HepG2 (cell line): Measurements from ENCODE around the gene TRIM3. TPM values are rescaled to one million over a fixed set of nuclear protein-coding genes. Genes with fewer than 3 reads are reported as not detected.

ENCODE experiments used
- CC2D1A ChIP-seq: sonication (generic); formaldehyde crosslinking; IDR thresholded peaks from 2 replicates; pipeline ENCODE4 v1.8.1; 2023; ENCODE audit warnings: mild to moderate bottlenecking, missing genetic modification reagents
- HNF4G ChIP-seq, 2 experiments: sonication (generic) in 1 of 2; formaldehyde crosslinking in 1 of 2; IDR thresholded peaks; 2 replicates each; pipeline versions ENCODE4 v1.4.0 to v1.6.1; 2011 to 2020; ENCODE audit warnings: borderline replicate concordance in 2 of 2, low read depth in 2 of 2, mild to moderate bottlenecking in 2 of 2, low read length in 1 of 2, missing genetic modification reagents in 1 of 2, moderate library complexity in 1 of 2
- MIER2 ChIP-seq: IDR thresholded peaks from 2 replicates; pipeline ENCODE4 v1.6.1; 2016; ENCODE audit warnings: missing biosample characterization, missing genetic modification reagents
- NKX3-1 ChIP-seq: sonication (generic); formaldehyde crosslinking; IDR thresholded peaks from 2 replicates; pipeline ENCODE4 v1.5.0; 2020; ENCODE audit warnings: missing genetic modification reagents
- POLR2A ChIP-seq, 2 experiments: IDR thresholded peaks; 2 replicates each; pipeline ENCODE4 v1.6.1; 2011; ENCODE audit warnings: low read depth in 2 of 2, low read length in 2 of 2, mild to moderate bottlenecking in 1 of 2, moderate library complexity in 1 of 2; ENCODE audit not compliant: insufficient read depth in 1 of 2
- RORA ChIP-seq: sonication (generic); formaldehyde crosslinking; IDR thresholded peaks from 2 replicates; pipeline ENCODE4 v1.5.0; 2020; ENCODE audit warnings: mild to moderate bottlenecking, missing genetic modification reagents, moderate library complexity
- TERF1 ChIP-seq: sonication (generic); formaldehyde crosslinking; IDR thresholded peaks from 2 replicates; pipeline ENCODE4 v1.8.0; 2022; ENCODE audit warnings: mild to moderate bottlenecking, missing genetic modification reagents, moderate library complexity
- ZGPAT ChIP-seq: IDR thresholded peaks from 2 replicates; pipeline ENCODE4 v1.6.1; 2016; ENCODE audit warnings: mild to moderate bottlenecking
- ZHX2 ChIP-seq, 2 experiments: sonication (generic) in 1 of 2; formaldehyde crosslinking in 1 of 2; IDR thresholded peaks; 2 replicates each; pipeline versions ENCODE4 v1.6.1 to v1.9.0; 2014 to 2022; ENCODE audit warnings: antibody characterized with exemption in 1 of 2, borderline replicate concordance in 1 of 2, inconsistent platforms in 1 of 2, low read depth in 1 of 2, missing genetic modification reagents in 1 of 2
- ZKSCAN5 ChIP-seq: sonication (generic); formaldehyde crosslinking; IDR thresholded peaks from 2 replicates; pipeline ENCODE4 v1.5.1; 2020; ENCODE audit warnings: mild to moderate bottlenecking, missing genetic modification reagents
- ZKSCAN8 ChIP-seq: IDR thresholded peaks from 2 replicates; pipeline ENCODE4 v1.6.1; 2016; ENCODE audit warnings: borderline replicate concordance, missing genetic modification reagents, missing compliant biosample characterization
- ZNF3 ChIP-seq: IDR thresholded peaks from 2 replicates; pipeline ENCODE4 v1.7.0; 2017; ENCODE audit warnings: inconsistent platforms
- ZNF317 ChIP-seq: sonication (generic); formaldehyde crosslinking; IDR thresholded peaks from 2 replicates; pipeline ENCODE4 v1.5.0; 2020; ENCODE audit warnings: mild to moderate bottlenecking, missing genetic modification reagents
- polyA plus RNA-seq, 8 experiments: library from polyadenylated mRNA; depleted of rRNA in 3 of 8; stranded (reverse) in 7 of 8; unstranded in 1 of 8; fragments of >200 nt; fragmentation: Illumina TruSeq in 4 of 8; extraction: Trizol in 4 of 8; gene quantifications; 2 replicates each; pipeline versions ENCODE4 v1.2.1 to v1.2.3, GENCODE V29; 2011 to 2016; ENCODE audit warnings: low read depth in 4 of 8, missing spikeins in 1 of 8, mixed read lengths in 1 of 8; ENCODE audit not compliant: insufficient read depth in 1 of 8
- total RNA-seq, 5 experiments: library from RNA; depleted of rRNA; stranded (reverse); fragments of >200 nt; fragmentation: Illumina TruSeq; extraction: Trizol; gene quantifications; 2 replicates each; pipeline ENCODE4 v1.2.3, GENCODE V29; 2016; ENCODE audit warnings: low read depth in 1 of 5
- TF ChIP-seq, protein P1 (sequence below): sonication (generic); formaldehyde crosslinking; IDR thresholded peaks from 2 replicates; pipeline ENCODE4 v1.4.0; 2020; ENCODE audit warnings: mild to moderate bottlenecking, missing genetic modification reagents, borderline replicate concordance
- TF ChIP-seq, protein P2 (sequence below): IDR thresholded peaks from 2 replicates; pipeline ENCODE4 v1.6.1; 2012; ENCODE audit warnings: low read depth, low read length, improper control_type of control experiment

The TRIM3 gene
- total and polyA plus RNA-seq, 2 of the 13 experiments (the other 11 are each of a cell fraction or from before 2014, with no cell fraction given): 3.6 to 6.3 TPM

DNA sequence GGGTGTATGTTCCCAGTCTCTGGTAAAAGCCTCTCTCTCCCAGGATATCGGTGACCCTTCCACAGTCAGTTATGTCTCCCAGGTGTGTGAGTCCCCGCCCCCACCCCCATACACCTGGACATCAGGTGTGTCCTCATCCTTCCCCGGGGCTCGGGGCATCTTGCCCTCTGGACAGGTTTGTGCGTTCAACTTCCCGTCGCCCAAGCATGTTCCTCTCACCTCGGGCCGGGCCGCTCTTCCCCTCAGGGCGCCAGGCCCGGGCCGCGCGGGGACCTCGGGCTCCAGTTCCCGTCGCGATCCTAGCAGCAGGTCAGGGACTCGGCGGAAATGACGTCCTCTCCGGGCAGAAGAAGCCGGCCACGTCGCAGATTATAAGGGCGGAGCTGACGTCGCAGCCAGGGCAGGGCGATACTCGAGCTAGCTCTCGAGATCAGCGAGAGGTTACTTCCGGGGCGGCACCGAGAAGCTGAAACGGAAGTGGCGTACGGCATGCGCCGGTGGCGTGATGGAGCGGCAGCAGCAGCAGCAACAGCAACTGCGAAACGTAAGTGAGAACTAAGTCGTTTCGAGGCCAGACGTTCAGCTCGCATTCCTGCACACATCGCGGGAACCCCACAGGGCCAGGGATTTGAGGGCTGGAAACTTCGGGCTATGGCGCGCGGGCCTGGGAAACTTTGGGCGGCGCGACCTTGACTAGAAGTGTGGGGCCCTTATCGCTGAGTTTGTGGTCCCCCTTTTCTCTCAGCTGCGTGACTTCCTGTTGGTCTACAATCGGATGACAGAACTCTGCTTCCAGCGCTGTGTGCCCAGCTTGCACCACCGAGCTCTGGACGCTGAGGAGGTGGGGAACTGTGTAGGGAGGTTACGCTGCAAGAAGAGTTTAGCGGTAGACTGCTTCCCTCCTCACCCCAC, 7.5 kb upstream of the TRIM3 start, which contains the start of the genes ARFIP2 and TIMM10B (continued):
- no peak for TF ChIP-seq ZKSCAN5 (CRISPR knock-in tag)
- TF ChIP-seq CC2D1A (CRISPR knock-in tag): no peak
- TF ChIP-seq ZHX2 (IDR thresholded peaks at IDR 0.05; ENCODE audit: low read depth): peak; percentile 96
- TF ChIP-seq ZHX2 (CRISPR knock-in tag; IDR thresholded peaks at IDR 0.05; ENCODE audit: borderline replicate concordance): no peak
- TF ChIP-seq, protein P1, sequence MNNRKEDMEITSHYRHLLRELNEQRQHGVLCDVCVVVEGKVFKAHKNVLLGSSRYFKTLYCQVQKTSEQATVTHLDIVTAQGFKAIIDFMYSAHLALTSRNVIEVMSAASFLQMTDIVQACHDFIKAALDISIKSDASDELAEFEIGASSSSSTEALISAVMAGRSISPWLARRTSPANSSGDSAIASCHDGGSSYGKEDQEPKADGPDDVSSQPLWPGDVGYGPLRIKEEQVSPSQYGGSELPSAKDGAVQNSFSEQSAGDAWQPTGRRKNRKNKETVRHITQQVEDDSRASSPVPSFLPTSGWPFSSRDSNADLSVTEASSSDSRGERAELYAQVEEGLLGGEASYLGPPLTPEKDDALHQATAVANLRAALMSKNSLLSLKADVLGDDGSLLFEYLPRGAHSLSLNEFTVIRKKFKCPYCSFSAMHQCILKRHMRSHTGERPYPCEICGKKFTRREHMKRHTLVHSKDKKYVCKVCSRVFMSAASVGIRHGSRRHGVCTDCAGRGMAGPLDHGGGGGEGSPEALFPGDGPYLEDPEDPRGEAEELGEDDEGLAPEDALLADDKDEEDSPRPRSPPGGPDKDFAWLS: no peak
- TF ChIP-seq, protein P2, sequence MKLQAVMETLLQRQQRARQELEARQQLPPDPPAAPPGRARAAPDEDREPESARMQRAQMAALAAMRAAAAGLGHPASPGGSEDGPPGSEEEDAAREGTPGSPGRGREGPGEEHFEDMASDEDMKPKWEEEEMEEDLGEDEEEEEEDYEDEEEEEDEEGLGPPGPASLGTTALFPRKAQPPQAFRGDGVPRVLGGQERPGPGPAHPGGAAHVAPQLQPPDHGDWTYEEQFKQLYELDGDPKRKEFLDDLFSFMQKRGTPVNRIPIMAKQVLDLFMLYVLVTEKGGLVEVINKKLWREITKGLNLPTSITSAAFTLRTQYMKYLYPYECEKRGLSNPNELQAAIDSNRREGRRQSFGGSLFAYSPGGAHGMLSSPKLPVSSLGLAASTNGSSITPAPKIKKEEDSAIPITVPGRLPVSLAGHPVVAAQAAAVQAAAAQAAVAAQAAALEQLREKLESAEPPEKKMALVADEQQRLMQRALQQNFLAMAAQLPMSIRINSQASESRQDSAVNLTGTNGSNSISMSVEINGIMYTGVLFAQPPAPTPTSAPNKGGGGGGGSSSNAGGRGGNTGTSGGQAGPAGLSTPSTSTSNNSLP: peak; percentile 15; the same call in 1 of the 2 replicates
- TF ChIP-seq HNF4G (IDR thresholded peaks at IDR 0.05; ENCODE audit: borderline replicate concordance, low read depth, low read length): no peak
- no peak; the same call in 1 of the 2 replicates for TF ChIP-seq HNF4G (CRISPR knock-in tag; IDR thresholded peaks at IDR 0.05; ENCODE audit: borderline replicate concordance, low read depth)
- TF ChIP-seq TERF1: no peak
- no peak for TF ChIP-seq RORA (CRISPR knock-in tag)
- TF ChIP-seq ZNF317 (CRISPR knock-in tag): peak; percentile 79; the same call in 1 of the 2 replicates
- peak; percentile 94 to 98 for TF ChIP-seq POLR2A (IDR thresholded peaks at IDR 0.05; ENCODE audit: insufficient read depth in 1 of 2, low read depth in 2 of 2, low read length in 2 of 2)
- peak; percentile 89 for TF ChIP-seq ZGPAT (CRISPR knock-in tag)
- no peak for TF ChIP-seq NKX3-1
- TF ChIP-seq MIER2: no peak
- no peak for TF ChIP-seq ZKSCAN8 (CRISPR knock-in tag)
- no peak for TF ChIP-seq ZNF3
